ENCODE data around the gene CDH4. TPM values are rescaled to one million over a fixed set of nuclear protein-coding genes. Genes with fewer than 3 reads are reported as not detected.

The CDH4 gene
- total and polyA plus RNA-seq, 2 of the 4 experiments (the other 2 are of a cell fraction), result 1.6 to 3.5 TPM

GRCh38 chr20:61900011-61900944, 648.2 kb downstream of the CDH4 start:
- no peaks in the 10 kb centered on the region for H3K9me3 ChIP-seq (ENCODE audit: control insufficient read depth, insufficient read depth, low read length)
- H2BK15ac ChIP-seq (ENCODE audit: low read depth, low read length), result no peak overlapping the region
- H2BK20ac ChIP-seq (ENCODE audit: low read depth, low read length), result no peak overlapping the region
- H3K4me1 ChIP-seq (ENCODE audit: control insufficient read depth, insufficient read depth, low read length), result no peaks in the 10 kb centered on the region
- H3K27ac ChIP-seq (ENCODE audit: insufficient read depth, low read length), result no peak overlapping the region
- H3K27me3 ChIP-seq (ENCODE audit: control insufficient read depth, insufficient read depth, low read length), result peaks cover 5% of the 10 kb centered on the region; the same call in 1 of the 2 replicates
- ChIA-PET POLR2A (ENCODE audit: unreplicated experiment) (no interaction called here), CTCF (no interaction called here)
- no peak overlapping the region for H2AK9ac ChIP-seq (replicated peaks; ENCODE audit: low read depth, low read length, poor library complexity)
- no peak overlapping the region for H3K56ac ChIP-seq (ENCODE audit: extremely low read depth, insufficient read depth, low read length)
- 39% methylated on average over 8 of the region's 29 CpGs; no CpG with 5 or more reads in 1 of the 2 experiments for WGBS, 2 experiments (ENCODE audit: extremely low coverage in 2 of 2, insufficient read length in 1 of 2)
- H3K18ac ChIP-seq (ENCODE audit: low read depth, low read length), result no peak overlapping the region
- no peak overlapping the region for H4K8ac ChIP-seq (ENCODE audit: low read depth in 2 of 2, low read length in 2 of 2)
- H2BK120ac ChIP-seq (ENCODE audit: low read depth, low read length), result no peak overlapping the region
- in situ Hi-C loops (cut with MboI; ENCODE audit: low sequenced_read_pairs), result no loop called here
- no peak overlapping the region for H4K5ac ChIP-seq (ENCODE audit: low read depth, low read length)
- H4K20me1 ChIP-seq (ENCODE audit: insufficient read depth, low read length), result no peaks in the 10 kb centered on the region
- H3K79me1 ChIP-seq (ENCODE audit: low read depth in 1 of 2, low read length in 2 of 2), result no peaks in the 10 kb centered on the region
- H3K36me3 ChIP-seq (ENCODE audit: control insufficient read depth, insufficient read depth, low read length), result no peaks in the 10 kb centered on the region
- no peak overlapping the region for H3K4ac ChIP-seq (ENCODE audit: low read depth, low read length)
- no peak overlapping the region for H2AK5ac ChIP-seq (ENCODE audit: low read depth, low read length)
- no peak overlapping the region for H2AFZ ChIP-seq (replicated peaks; ENCODE audit: low read length, poor library complexity)
- H2BK5ac ChIP-seq (ENCODE audit: low read depth, low read length, poor library complexity, severe bottlenecking), result no peak overlapping the region
- H4K91ac ChIP-seq (ENCODE audit: insufficient read depth, low read depth, low read length), result no peak overlapping the region
- DNase-seq (no peak), ATAC-seq (ENCODE audit: low read depth) (no peak)
- no peaks in the 10 kb centered on the region for H3K9me1 ChIP-seq (ENCODE audit: insufficient read depth, low read length)
- no peak overlapping the region for H3K14ac ChIP-seq (replicated peaks; ENCODE audit: low read depth, low read length)
- no peak for TF ChIP-seq POLR2A (IDR thresholded peaks at IDR 0.05; ENCODE audit: low read depth, low read length)
- no peak for TF ChIP-seq BHLHE40 (IDR thresholded peaks at IDR 0.05; ENCODE audit: low read depth, low read length)
- TF ChIP-seq CEBPB (IDR thresholded peaks at IDR 0.05; ENCODE audit: low read depth, low read length), result no peak
- no peak for TF ChIP-seq SMC3 (IDR thresholded peaks at IDR 0.05; ENCODE audit: low read depth, low read length)
- no peak overlapping the region for H3K4me2 ChIP-seq (ENCODE audit: low read depth, low read length)
- no peak overlapping the region for H3K23ac ChIP-seq (ENCODE audit: low read depth, low read length)
- no TSS peak for BruUV-seq (replicated peaks)
- dilution Hi-C loops (cut with HindIII; ENCODE audit: low sequenced_read_pairs, unreplicated experiment), result no loop called here
- no peak overlapping the region for H3K9ac ChIP-seq (ENCODE audit: low read depth, low read length)
- H3K4me3 ChIP-seq (ENCODE audit: insufficient read depth, low read depth, low read length), result no peak overlapping the region
- intact Hi-C loops (cut with micrococcal nuclease), result no loop called here

Measured in IMR-90 (cell line).